DMS 273 (cell line): ENCODE results near the gene LARP1.

Experiments
- DNase-seq: peaks from one replicate; lab custom pipeline; 2025; ENCODE audit not compliant: unreplicated experiment; lab: John Stamatoyannopoulos, UW

The LARP1 gene

GRCh38 chr5:154788212-154788611 lies 33.0 kb downstream of the LARP1 start:
- no peak for DNase-seq

DNA sequence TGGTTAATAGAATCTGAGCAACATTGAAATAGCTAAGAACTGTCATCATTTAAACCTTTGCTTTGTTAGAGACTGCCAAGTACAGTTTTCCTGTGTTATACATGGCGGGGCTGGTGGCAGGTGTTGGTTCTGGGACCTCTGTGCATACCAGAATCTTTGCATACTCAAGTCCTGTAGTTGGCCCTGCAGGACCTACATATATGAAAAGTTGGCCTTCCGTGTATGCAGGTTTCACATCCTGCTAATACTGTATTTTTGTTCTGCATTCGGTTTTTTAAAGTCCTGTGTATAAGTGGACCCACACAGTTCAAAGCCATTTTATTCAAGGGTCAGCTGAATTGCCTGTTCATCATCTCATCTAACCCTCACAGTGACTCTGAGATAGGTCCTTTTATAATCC lies 36.4 kb downstream of the LARP1 start:
- DNase-seq = no peak

- DNase-seq = no peak
These were observed 38.7 kb downstream of the LARP1 start for GRCh38 chr5:154793599-154794524.

GRCh38 chr5:154794525-154795234 lies 39.5 kb downstream of the LARP1 start:
- DNase-seq = no peak

GRCh38 chr5:154795235-154795596 lies 40.0 kb downstream of the LARP1 start:
- no peak for DNase-seq

GRCh38 chr5:154797762-154798161 lies 42.6 kb downstream of the LARP1 start:
- DNase-seq = no peak

DNA sequence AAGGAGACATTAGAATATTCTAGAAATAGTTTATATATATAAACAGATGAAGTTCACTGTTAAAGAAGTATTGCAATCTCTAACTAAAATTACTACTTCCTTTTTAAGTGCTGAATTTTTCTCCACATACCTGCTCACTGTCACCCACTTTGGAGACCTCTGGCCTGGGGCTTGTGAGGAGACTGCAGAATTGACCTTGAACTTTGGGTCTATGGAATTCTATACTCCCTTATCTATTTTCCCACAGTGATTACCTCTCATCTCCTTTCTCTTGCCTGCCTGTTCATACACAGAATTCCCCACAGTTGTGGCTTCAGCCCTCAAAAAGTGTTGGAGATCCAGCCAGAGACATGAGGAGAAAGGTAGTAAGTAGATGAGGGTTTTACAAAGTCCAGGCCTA lies 45.4 kb downstream of the LARP1 start:
- no peak for DNase-seq

- DNase-seq = no peak
These were observed 45.9 kb downstream of the LARP1 start for GRCh38 chr5:154801083-154801482.

GRCh38 chr5:154802050-154802449 lies 46.9 kb downstream of the LARP1 start:
- DNase-seq = no peak

- no peak for DNase-seq
These were observed 51.0 kb downstream of the LARP1 start for GRCh38 chr5:154806176-154806575.

DNA sequence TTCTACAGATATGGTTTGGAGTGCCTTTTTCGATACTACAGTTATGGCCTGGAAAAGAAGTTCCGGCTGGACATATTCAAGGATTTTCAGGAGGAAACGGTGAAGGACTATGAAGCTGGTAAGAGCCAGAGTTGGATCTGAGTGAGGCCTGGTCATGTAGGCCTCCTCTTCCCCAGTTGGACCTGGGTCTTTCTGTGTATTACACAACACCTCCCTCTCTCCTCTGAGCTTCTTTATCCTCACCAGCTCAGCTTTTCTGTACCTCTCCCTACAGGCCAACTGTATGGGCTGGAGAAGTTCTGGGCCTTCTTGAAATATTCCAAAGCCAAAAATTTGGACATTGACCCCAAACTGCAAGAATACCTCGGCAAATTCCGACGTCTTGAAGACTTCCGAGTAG lies 56.1 kb downstream of the LARP1 start:
- no peak for DNase-seq

GRCh38 chr5:154811653-154812465 lies 56.7 kb downstream of the LARP1 start:
- peak; percentile 71 for DNase-seq

- no peak for DNase-seq
These were observed 58.0 kb downstream of the LARP1 start for GRCh38 chr5:154813158-154813557.

GRCh38 chr5:154813736-154814135 lies 58.6 kb downstream of the LARP1 start:
- no peak for DNase-seq

GRCh38 chr5:154815025-154815424 lies 59.8 kb downstream of the LARP1 start:
- no peak for DNase-seq

GRCh38 chr5:154815684-154816247 lies 60.6 kb downstream of the LARP1 start:
- no peak for DNase-seq

DNA sequence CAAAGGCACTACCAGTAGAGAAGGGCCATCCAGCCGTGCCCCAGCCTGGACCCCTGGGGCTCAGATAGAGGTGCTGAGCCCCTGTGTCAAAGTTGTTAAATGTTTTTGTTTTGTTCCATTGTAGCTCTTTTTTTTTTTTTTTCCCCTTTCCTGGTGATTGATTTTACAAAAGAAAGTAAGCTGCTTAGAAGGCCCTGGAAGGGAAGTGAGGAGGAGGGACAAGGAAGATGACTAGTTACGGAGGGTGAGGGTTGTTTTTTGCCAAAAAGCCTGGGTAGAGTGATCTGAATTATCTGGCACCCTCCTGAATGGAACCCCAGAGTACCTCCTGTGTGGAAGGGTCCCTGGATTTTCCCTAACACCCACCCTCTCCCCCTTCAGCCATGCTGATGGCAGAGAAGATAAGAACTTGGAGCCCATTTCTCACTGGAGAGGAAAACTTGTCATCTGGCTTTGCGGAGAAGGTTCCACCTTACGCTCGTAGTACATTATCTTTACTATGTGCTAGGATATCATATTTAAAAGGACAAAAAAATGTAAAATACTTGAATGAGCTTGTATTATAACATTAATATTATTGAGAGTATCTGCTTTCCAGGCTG lies 61.8 kb downstream of the LARP1 start:
- DNase-seq = no peak

DNA sequence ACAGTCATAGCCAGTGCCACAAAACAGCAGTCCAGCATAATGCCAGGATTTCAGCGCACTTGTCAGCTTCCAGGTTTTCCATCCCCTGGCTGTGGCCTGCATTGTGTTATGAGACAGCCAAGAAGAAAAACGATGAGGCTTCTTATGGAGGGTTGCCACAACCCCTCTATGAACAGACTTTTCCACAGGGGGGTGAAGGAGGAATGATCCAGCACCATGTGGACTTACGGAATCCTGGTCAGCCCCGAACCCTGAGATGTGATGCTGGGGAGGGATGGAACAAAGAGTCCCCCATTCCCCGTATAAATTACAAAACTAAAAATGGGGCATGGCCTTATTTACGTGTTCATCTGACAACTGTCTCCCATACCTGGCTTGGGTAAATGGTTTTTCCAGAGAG lies 62.6 kb downstream of the LARP1 start:
- DNase-seq = no peak

- no peak for DNase-seq
These were observed 63.4 kb downstream of the LARP1 start for GRCh38 chr5:154818471-154819116.

DNA sequence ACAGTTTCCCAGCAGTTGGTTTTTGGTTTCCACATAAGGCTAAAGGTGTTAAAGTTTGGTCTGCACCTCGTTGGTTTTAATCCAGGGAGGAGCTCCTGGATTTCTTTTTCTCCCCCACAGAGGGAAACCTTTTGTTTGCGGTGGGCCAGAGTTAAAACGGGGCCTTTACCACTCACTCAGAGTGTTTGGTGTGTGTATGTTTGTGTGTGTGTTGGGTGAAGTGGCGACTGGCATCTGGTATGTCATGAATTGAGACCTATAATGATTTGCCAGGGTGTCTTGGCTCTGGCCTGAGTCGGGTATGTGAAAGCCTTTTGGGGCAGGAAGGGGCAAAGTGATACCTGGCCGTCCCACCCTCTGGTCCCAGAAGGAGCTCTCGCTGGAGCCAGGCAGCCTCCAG lies 64.4 kb downstream of the LARP1 start:
- DNase-seq = no peak
